Loucy (cell line): Measurements from ENCODE around the gene OR2Y1.

ENCODE experiments used
- H2AFZ ChIP-seq: fragments of 200-600 bp; sonication (generic); 2 replicates; pipeline ENCODE4 v1.6.0; 2016; ENCODE audit warnings: antibody characterized with exemption, mild to moderate bottlenecking, low read length, moderate library complexity
- H3F3A ChIP-seq: fragments of 200-600 bp; 2 replicates; pipeline ENCODE4 v1.6.0; 2016; ENCODE audit warnings: antibody characterized with exemption, low read depth, mild to moderate bottlenecking
- H3K27me3 ChIP-seq: fragments of 200-600 bp; sonication (generic); 2 replicates; pipeline ENCODE4 v1.6.1; 2014; ENCODE audit warnings: low read length, mild to moderate bottlenecking; ENCODE audit not compliant: insufficient read depth, poor library complexity, severe bottlenecking
- H3K36me3 ChIP-seq: fragments of 200-600 bp; sonication (generic); 2 replicates; pipeline ENCODE4 v1.6.1; 2016; ENCODE audit warnings: low read length; ENCODE audit not compliant: insufficient read depth
- H3K4me1 ChIP-seq: fragments of 200-600 bp; sonication (generic); 2 replicates; pipeline ENCODE4 v1.5.1; 2014; ENCODE audit warnings: low read length, mild to moderate bottlenecking; ENCODE audit not compliant: insufficient read depth, poor library complexity, severe bottlenecking
- H3K4me2 ChIP-seq: fragments of 200-600 bp; sonication (generic); 2 replicates; pipeline ENCODE4 v1.6.0; 2014; ENCODE audit warnings: antibody characterized with exemption, low read length, low read depth, mild to moderate bottlenecking; ENCODE audit not compliant: poor library complexity, severe bottlenecking
- H3K4me3 ChIP-seq: fragments of 200-600 bp; sonication (generic); 2 replicates; pipeline ENCODE4 v1.5.1; 2014; ENCODE audit warnings: low read length, mild to moderate bottlenecking, mixed read lengths; ENCODE audit not compliant: poor library complexity, severe bottlenecking
- H3K79me2 ChIP-seq: fragments of 200-600 bp; sonication (generic); 2 replicates; pipeline ENCODE4 v1.6.1; 2014; ENCODE audit warnings: low read length; ENCODE audit not compliant: insufficient read depth
- H3K9ac ChIP-seq: fragments of 200-600 bp; sonication (generic); 2 replicates; pipeline ENCODE4 v1.6.0; 2014; ENCODE audit warnings: mild to moderate bottlenecking, low read depth, low read length, moderate library complexity; ENCODE audit not compliant: poor library complexity, severe bottlenecking
- H3K9me2 ChIP-seq: fragments of 200-600 bp; sonication (generic); replicated peaks from 2 replicates; pipeline ENCODE4 v1.6.1; 2016; ENCODE audit warnings: low read depth, low read length, mixed read lengths
- H3K9me3 ChIP-seq: fragments of 200-600 bp; sonication (generic); 2 replicates; pipeline ENCODE4 v1.6.1; 2014; ENCODE audit warnings: mild to moderate bottlenecking, antibody characterized with exemption, low read length, low read depth; ENCODE audit not compliant: insufficient read depth
- H4K20me1 ChIP-seq: fragments of 200-600 bp; sonication (generic); 2 replicates; pipeline ENCODE4 v1.6.0; 2014; ENCODE audit warnings: antibody characterized with exemption, low read length, mild to moderate bottlenecking; ENCODE audit not compliant: insufficient read depth, poor library complexity, severe bottlenecking
- CTCF ChIP-seq: fragments of 200-600 bp; sonication (generic); conservative IDR thresholded peaks from 2 replicates; pipeline ENCODE4 v1.5.1; 2014; ENCODE audit warnings: mild to moderate bottlenecking, antibody characterized with exemption, low read length
- EZH2phosphoT487 ChIP-seq: fragments of 200-600 bp; IDR thresholded peaks from 2 replicates; pipeline ENCODE4 v1.6.1; 2018; ENCODE audit warnings: antibody characterized with exemption, mild to moderate bottlenecking, moderate library complexity, borderline replicate concordance

OR2Y1 gene

GRCh38 chr5:180779985-180780610 lies 40.2 kb upstream of the OR2Y1 start:
- no peak overlapping the region for H3K9ac ChIP-seq
- H3K79me2 ChIP-seq = no peaks in the 10 kb centered on the region
- H3K27me3 ChIP-seq = no peaks in the 10 kb centered on the region
- H2AFZ ChIP-seq = no peak overlapping the region
- H3K4me2 ChIP-seq = no peak overlapping the region
- H3F3A ChIP-seq = no peaks in the 10 kb centered on the region
- no peaks in the 10 kb centered on the region for H3K9me3 ChIP-seq
- H3K4me1 ChIP-seq = no peaks in the 10 kb centered on the region
- no peaks in the 10 kb centered on the region for H3K9me2 ChIP-seq
- H4K20me1 ChIP-seq = no peaks in the 10 kb centered on the region
- H3K36me3 ChIP-seq = no peaks in the 10 kb centered on the region
- no peak overlapping the region for H3K4me3 ChIP-seq
- TF ChIP-seq CTCF (no peak), EZH2phosphoT487 (no peak)

- no peaks in the 10 kb centered on the region for H4K20me1 ChIP-seq
- H3K27me3 ChIP-seq = no peaks in the 10 kb centered on the region
- TF ChIP-seq CTCF (no peak), EZH2phosphoT487 (no peak)
- no peaks in the 10 kb centered on the region for H3F3A ChIP-seq
- no peak overlapping the region for H2AFZ ChIP-seq
- no peaks in the 10 kb centered on the region for H3K36me3 ChIP-seq
- no peaks in the 10 kb centered on the region for H3K4me1 ChIP-seq
- H3K79me2 ChIP-seq = no peaks in the 10 kb centered on the region
- H3K9ac ChIP-seq = no peak overlapping the region
- H3K9me3 ChIP-seq = no peaks in the 10 kb centered on the region
- no peaks in the 10 kb centered on the region for H3K9me2 ChIP-seq
- no peak overlapping the region for H3K4me2 ChIP-seq
- no peak overlapping the region for H3K4me3 ChIP-seq
These were observed 37.6 kb upstream of the OR2Y1 start for GRCh38 chr5:180777475-180777874.

- Histone ChIP-seq H2AFZ (no peak overlapping the region), H3K27me3 (no peaks in the 10 kb centered on the region), H3F3A (no peaks in the 10 kb centered on the region), H4K20me1 (no peaks in the 10 kb centered on the region), H3K36me3 (no peaks in the 10 kb centered on the region), H3K79me2 (no peaks in the 10 kb centered on the region), H3K9ac (no peak overlapping the region), H3K9me3 (no peaks in the 10 kb centered on the region), H3K4me1 (no peaks in the 10 kb centered on the region), H3K4me2 (no peak overlapping the region), H3K4me3 (no peak overlapping the region), H3K9me2 (no peaks in the 10 kb centered on the region)
- TF ChIP-seq CTCF (no peak), EZH2phosphoT487 (no peak)
These were observed 36.5 kb upstream of the OR2Y1 start for GRCh38 chr5:180776376-180776775.
